GM19328 (cell line): ENCODE data around the gene PPP2R3A.
A peak's percentile ranks its signal among the peaks of the same experiment; 100 is the strongest.
"Not testable (repeated sequence)": the region's sequence is repeated elsewhere in the genome, so short reads cannot be mapped to it uniquely, and the experiment has no call there.

ENCODE experiments used
- ATAC-seq: cut with Tn5 transposase; IDR thresholded peaks from one replicate; pipeline ENCODE4 v1.9.1; 2021; ENCODE audit warnings: mild to moderate bottlenecking, moderate library complexity; ENCODE audit not compliant: unreplicated experiment

The PPP2R3A gene

GRCh38 chr3:136078421-136079364 lies 113.2 kb downstream of the PPP2R3A start:
- ATAC-seq: no peak

GRCh38 chr3:136083641-136084382 lies 118.3 kb downstream of the PPP2R3A start:
- ATAC-seq: not testable (repeated sequence)

- not testable (repeated sequence) for ATAC-seq
These were observed 119.5 kb downstream of the PPP2R3A start for GRCh38 chr3:136085067-136085466.

- no peak for ATAC-seq
These were observed 128.2 kb downstream of the PPP2R3A start for GRCh38 chr3:136093771-136094170.

- no peak for ATAC-seq
These were observed 139.5 kb downstream of the PPP2R3A start for GRCh38 chr3:136105044-136105443.

GRCh38 chr3:136106101-136106500 lies 140.6 kb downstream of the PPP2R3A start:
- no peak for ATAC-seq

- ATAC-seq: peak; percentile 77
These were observed 144.0 kb downstream of the PPP2R3A start for GRCh38 chr3:136109499-136109898.

- ATAC-seq: no peak
These were observed 145.0 kb downstream of the PPP2R3A start for GRCh38 chr3:136110481-136110880.

- no peak for ATAC-seq
These were observed 148.9 kb downstream of the PPP2R3A start for GRCh38 chr3:136114421-136114820.

GRCh38 chr3:136119332-136119731 lies 153.8 kb downstream of the PPP2R3A start:
- not testable (repeated sequence) for ATAC-seq

- ATAC-seq: not testable (repeated sequence)
These were observed 154.3 kb downstream of the PPP2R3A start for GRCh38 chr3:136119783-136120182.

GRCh38 chr3:136120373-136121348 lies 155.1 kb downstream of the PPP2R3A start:
- ATAC-seq: no peak

- ATAC-seq: no peak
These were observed 156.5 kb downstream of the PPP2R3A start for GRCh38 chr3:136122006-136122405.

GRCh38 chr3:136131647-136132046 lies 166.1 kb downstream of the PPP2R3A start:
- not testable (repeated sequence) for ATAC-seq

GRCh38 chr3:136134091-136134490 lies 168.6 kb downstream of the PPP2R3A start:
- ATAC-seq: no peak

GRCh38 chr3:136135039-136135802 lies 169.7 kb downstream of the PPP2R3A start:
- no peak for ATAC-seq

- ATAC-seq: no peak
These were observed 170.9 kb downstream of the PPP2R3A start for GRCh38 chr3:136136454-136136853.

GRCh38 chr3:136141291-136141785 lies 175.8 kb downstream of the PPP2R3A start:
- ATAC-seq: no peak

- ATAC-seq: no peak
These were observed 176.4 kb downstream of the PPP2R3A start for GRCh38 chr3:136141891-136142290.

- no peak for ATAC-seq
These were observed 177.1 kb downstream of the PPP2R3A start for GRCh38 chr3:136142592-136142991.
